Mucosa of stomach (tissue), 1 donor: ENCODE results near the gene NIPAL3.
A peak's percentile ranks its signal among the peaks of the same experiment; 100 is the strongest.

ENCODE experiments used
- H3K27me3 ChIP-seq: one replicate; pipeline ENCODE4 v1.7.0; 2013; ENCODE audit warnings: mild to moderate bottlenecking, low read length; ENCODE audit not compliant: control insufficient read depth, insufficient read depth
- H3K36me3 ChIP-seq: one replicate; pipeline ENCODE4 v1.7.0; 2013; ENCODE audit warnings: low read length; ENCODE audit not compliant: control insufficient read depth, insufficient read depth
- H3K4me1 ChIP-seq: one replicate; pipeline ENCODE4 v1.7.0; 2013; ENCODE audit warnings: mild to moderate bottlenecking, low read length; ENCODE audit not compliant: control insufficient read depth, insufficient read depth
- H3K4me3 ChIP-seq: one replicate; pipeline ENCODE4 v1.7.0; 2013; ENCODE audit warnings: low read length
- H3K9ac ChIP-seq: one replicate; pipeline ENCODE4 v1.7.0; 2013; ENCODE audit warnings: mild to moderate bottlenecking, low read length, moderate library complexity
- H3K9me3 ChIP-seq: one replicate; pipeline ENCODE4 v1.7.0; 2013; ENCODE audit warnings: mild to moderate bottlenecking, low read length, moderate library complexity; ENCODE audit not compliant: control insufficient read depth
- donor health status: Pancreatic carcinoma.

NIPAL3 gene

DNA sequence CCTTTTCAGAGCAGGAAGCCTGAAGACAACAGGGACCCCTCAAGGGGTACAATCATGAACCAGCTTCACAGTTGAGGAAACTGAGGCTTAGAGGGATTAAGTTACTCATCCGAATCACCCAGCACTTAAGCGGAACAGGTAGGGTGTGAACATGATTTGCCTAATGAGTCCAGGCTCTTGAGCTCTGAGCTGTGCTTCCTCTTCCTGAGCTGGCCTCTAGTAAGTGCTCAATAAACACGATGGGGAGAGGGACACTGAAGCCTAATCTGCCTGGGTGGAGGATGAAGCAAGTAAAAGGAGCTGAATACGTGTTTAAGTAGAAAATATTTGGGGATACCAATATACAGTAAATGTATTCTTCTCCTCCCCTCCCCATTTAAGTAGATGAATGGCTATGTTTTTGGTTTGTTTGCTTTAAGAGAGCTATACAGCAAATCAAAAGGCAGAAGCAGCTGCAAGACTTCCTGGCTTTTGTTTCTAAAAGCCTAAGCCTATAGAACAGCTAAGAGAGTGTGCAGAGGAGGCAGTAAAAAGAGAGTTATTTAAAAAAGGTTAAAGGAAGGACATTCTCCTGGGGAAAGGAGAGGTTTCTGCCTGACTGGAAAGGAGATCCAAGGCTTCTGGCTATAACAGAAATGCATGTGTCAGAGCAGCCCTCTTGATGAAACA, 22.5 kb upstream of the NIPAL3 start:
- Histone ChIP-seq H3K27me3 (no peaks in the 10 kb centered on the region), H3K36me3 (no peaks in the 10 kb centered on the region), H3K9ac (no peak overlapping the region), H3K4me3 (no peak overlapping the region), H3K4me1 (peaks cover 14% of the 10 kb centered on the region), H3K9me3 (no peaks in the 10 kb centered on the region)

DNA sequence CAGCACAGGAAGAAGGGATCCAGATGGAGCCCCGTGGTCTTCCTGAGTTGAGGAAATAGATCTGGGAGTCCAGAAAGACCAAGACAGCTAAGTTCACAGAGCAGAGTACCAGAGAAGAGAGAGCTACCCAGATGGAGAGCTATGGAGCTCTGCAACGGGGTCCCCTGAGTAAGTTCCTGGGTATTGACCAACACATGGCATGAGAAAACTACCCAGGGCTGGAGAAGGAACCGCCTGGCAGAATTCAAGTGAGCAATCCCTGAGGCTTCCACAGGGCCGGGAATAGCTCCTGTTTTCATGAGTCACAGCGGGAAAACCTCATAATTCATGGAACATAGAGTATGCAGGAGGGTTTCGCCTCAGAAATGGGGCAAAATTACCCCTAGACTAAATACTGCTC, 21.7 kb upstream of the NIPAL3 start:
- Histone ChIP-seq H3K9me3 (no peaks in the 10 kb centered on the region), H3K4me3 (no peak overlapping the region), H3K36me3 (no peaks in the 10 kb centered on the region)

DNA sequence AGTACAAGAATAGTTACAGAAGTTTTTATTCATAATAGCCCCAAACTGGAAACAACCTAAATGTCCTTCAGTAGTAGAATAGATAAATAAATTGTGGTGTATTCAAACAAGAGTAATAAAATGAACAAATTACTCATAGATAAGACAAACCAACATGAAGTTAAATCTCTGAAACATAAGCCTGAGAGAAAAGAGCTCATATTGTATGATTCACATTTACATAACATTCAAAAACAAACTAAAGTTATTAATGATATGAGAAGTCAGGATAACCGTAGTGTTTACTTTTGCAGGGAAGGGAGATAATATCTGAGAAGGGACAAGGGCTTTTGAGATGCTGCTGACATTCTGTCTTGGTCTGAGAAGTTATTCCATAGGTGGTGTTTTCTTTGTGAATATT, 15.5 kb upstream of the NIPAL3 start:
- no peak overlapping the region for H3K9ac ChIP-seq
- H3K27me3 ChIP-seq = no peaks in the 10 kb centered on the region

More for the DNA sequence above, 21.7 kb upstream of the NIPAL3 start:
- Histone ChIP-seq H3K9ac (no peak overlapping the region), H3K4me1 (peaks cover 14% of the 10 kb centered on the region), H3K27me3 (no peaks in the 10 kb centered on the region)

DNA sequence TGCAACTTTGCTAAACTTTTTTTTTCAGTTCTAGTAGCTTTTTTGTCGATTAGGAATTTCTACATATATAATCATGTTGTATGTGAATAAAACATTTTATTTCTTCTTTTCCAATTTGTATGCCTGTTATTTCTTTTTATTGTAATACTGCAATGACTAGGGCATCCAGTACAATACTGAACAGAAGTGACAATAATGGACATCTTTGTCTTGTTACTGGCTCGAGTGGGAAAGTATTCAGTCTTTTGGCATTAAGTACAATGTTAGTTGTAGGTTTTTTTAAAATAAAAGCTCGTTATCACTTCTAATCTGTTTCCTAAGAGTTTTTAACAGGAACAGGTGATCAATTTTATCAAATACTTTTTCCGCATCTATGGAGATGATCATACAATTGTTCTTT, 11.8 kb upstream of the NIPAL3 start:
- H3K4me1 ChIP-seq = peaks cover 8% of the 10 kb centered on the region
- H3K36me3 ChIP-seq = no peaks in the 10 kb centered on the region
- H3K27me3 ChIP-seq = no peaks in the 10 kb centered on the region
- H3K4me3 ChIP-seq = no peak overlapping the region
- no peak overlapping the region for H3K9ac ChIP-seq
- no peaks in the 10 kb centered on the region for H3K9me3 ChIP-seq

More for the DNA sequence above, 15.5 kb upstream of the NIPAL3 start:
- H3K4me3 ChIP-seq = no peak overlapping the region
- no peaks in the 10 kb centered on the region for H3K36me3 ChIP-seq
- H3K4me1 ChIP-seq = peaks cover 8% of the 10 kb centered on the region
- no peaks in the 10 kb centered on the region for H3K9me3 ChIP-seq

DNA sequence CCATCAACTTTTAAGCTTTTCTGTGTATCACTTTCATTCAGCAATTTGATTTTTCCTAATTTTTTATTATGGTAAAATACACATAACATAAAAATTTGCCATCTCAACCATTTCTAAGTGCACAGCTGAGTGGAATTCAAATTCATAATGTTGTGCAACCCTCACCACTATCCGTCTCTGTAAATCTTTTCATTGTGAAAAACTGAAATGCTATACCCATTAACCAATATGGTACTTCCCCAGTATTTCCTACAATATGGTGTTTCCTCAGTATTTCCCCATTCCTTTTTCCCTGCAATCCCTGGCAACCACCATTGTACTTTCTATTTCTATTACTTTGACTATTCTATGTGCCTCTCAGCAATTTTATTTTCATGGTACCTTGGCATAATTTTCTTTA, 8.8 kb upstream of the NIPAL3 start:
- no peaks in the 10 kb centered on the region for H3K4me1 ChIP-seq
- H3K9me3 ChIP-seq = no peaks in the 10 kb centered on the region
- no peaks in the 10 kb centered on the region for H3K36me3 ChIP-seq
- H3K27me3 ChIP-seq = no peaks in the 10 kb centered on the region
- H3K9ac ChIP-seq = no peak overlapping the region
- H3K4me3 ChIP-seq = no peak overlapping the region

DNA sequence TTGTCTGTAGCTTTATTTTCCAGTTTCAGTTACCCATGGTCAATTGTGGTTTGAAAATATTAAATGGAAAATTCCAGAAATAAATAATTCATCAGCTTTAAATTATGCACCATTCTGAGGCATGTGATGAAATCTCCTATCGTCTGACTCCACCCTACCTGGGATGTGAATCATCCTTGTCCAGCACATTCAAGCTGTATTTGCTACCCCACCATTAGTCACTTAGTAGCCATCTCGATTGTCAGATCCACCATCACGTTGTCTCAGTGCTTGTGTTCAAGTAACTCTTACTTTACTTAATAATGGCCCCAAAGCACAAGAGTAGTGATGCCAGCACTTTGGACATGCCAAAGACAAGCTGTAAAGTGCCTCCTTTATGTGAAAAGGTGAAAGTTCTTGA, 6.1 kb upstream of the NIPAL3 start:
- Histone ChIP-seq H3K4me3 (no peak overlapping the region), H3K27me3 (no peaks in the 10 kb centered on the region), H3K9ac (no peak overlapping the region), H3K9me3 (no peaks in the 10 kb centered on the region), H3K36me3 (no peaks in the 10 kb centered on the region), H3K4me1 (no peaks in the 10 kb centered on the region)

DNA sequence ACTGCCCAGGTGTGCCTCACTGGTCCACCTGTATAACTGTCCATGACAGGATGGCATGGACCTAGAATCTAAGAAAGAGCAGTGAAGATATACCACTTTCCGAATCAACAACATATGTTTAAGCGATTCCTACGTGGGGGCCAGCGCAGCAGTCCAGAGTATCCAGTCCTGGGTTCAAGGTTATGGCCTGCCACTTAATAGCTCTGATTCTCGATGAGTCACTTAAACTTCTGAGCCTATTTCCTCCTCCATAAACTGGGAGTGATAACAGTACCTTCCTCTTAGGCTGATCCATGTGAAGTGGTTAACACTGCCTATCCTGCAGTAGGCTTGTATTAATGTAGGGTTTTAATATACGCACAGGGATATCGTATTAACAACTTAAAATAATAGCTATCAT, 4.9 kb upstream of the NIPAL3 start:
- Histone ChIP-seq H3K9me3 (no peaks in the 10 kb centered on the region), H3K9ac (no peak overlapping the region), H3K4me3 (no peak overlapping the region), H3K27me3 (no peaks in the 10 kb centered on the region), H3K4me1 (peaks cover 6% of the 10 kb centered on the region), H3K36me3 (no peaks in the 10 kb centered on the region)

DNA sequence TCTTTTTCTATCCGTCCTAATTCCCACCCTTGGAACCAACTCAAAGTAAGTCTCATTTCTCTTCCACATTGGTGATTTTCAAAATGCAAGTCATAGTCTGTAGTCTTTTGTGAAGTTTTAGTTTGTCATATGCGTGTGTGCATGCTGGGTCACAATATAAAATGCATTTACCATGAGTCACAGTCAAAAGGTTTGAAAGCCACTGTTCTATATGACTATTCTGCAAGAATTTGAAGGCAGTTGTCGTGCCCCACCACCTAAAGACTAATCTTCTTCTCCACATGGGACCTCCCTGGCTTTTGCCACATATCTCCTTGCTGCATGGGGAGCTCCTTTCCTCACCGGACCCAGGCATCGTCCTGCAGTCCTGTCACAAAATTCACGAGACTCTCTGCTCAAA, 3.6 kb upstream of the NIPAL3 start:
- H3K4me1 ChIP-seq = peaks cover 12% of the 10 kb centered on the region
- H3K9me3 ChIP-seq = no peaks in the 10 kb centered on the region
- H3K4me3 ChIP-seq = no peak overlapping the region
- H3K9ac ChIP-seq = no peak overlapping the region
- no peaks in the 10 kb centered on the region for H3K36me3 ChIP-seq
- H3K27me3 ChIP-seq = no peaks in the 10 kb centered on the region

DNA sequence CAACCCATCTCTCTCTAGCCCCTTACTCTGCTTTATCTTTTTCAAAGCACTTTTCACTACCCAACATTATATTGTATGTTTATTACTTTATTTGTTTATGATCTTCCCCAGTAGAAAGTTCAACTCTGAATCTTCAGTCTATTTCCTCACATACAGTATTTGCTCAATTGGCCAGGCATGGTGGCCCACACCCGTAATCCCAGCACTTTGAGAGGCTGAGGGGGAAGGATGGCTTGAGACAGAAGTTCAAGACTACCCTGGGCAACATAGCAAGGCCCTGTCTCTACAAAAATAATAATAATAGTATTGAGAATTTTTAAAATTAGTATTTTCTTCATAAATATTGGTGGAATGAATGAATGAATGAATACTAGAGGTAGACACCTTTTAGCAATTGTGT, 3.2 kb upstream of the NIPAL3 start:
- Histone ChIP-seq H3K9ac (peak overlapping the region; percentile 92), H3K27me3 (no peaks in the 10 kb centered on the region), H3K4me3 (no peak overlapping the region), H3K36me3 (no peaks in the 10 kb centered on the region), H3K9me3 (no peaks in the 10 kb centered on the region), H3K4me1 (peaks cover 17% of the 10 kb centered on the region)

DNA sequence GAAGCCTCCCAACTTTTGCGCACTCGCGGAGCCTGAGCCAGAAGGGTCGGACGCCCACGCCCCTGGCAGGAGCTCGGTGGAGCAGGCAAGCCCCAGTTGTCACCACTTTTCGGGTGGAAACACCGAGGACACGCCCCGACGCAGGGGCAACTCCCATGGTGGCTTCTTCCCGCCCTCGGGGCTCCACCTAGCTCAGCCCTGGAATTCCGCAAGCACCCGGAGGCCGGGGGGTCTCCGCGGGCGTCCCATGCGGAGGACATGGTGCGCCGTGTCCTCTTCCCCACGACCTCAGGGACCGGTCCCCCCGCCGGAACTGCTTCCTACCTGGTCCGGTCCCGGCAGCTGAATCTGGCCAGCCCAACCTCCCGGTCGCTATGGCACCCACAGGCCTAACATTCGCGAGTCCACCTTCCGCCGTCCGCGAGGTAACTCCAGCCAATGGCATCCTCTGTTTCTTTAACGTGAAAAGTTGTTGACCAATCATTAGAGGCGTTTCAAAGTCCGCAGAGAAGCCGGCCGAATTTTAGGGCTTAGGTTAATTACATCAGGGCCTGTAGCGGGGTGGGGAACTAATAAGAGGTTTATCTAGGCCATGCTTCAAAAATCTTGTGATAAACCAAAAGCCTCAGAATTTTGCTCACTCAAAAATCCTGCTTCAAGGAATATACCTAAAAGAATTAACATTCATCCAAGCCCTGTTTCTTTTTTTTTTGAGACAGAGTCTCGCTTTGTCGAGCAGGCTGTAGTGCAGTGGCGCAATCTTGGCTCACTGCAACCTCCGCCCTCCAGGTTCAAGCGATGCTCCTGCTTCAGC, 2.0 kb upstream of the NIPAL3 start, which contains the start of gene STPG1:
STPG1 (minus strand) TSS at position 433 of the 814 bp plus-strand sequence. CDS start 12,394 bp downstream, outside the sequence.
- no peaks in the 10 kb centered on the region for H3K36me3 ChIP-seq
- H3K9ac ChIP-seq = peak within 1 kb of the TSS; percentile 92
- peaks cover 22% of the 10 kb centered on the region for H3K4me1 ChIP-seq
- H3K9me3 ChIP-seq = no peaks in the 10 kb centered on the region
- H3K4me3 ChIP-seq = peak within 1 kb of the TSS; percentile 68
- H3K27me3 ChIP-seq = no peaks in the 10 kb centered on the region

DNA sequence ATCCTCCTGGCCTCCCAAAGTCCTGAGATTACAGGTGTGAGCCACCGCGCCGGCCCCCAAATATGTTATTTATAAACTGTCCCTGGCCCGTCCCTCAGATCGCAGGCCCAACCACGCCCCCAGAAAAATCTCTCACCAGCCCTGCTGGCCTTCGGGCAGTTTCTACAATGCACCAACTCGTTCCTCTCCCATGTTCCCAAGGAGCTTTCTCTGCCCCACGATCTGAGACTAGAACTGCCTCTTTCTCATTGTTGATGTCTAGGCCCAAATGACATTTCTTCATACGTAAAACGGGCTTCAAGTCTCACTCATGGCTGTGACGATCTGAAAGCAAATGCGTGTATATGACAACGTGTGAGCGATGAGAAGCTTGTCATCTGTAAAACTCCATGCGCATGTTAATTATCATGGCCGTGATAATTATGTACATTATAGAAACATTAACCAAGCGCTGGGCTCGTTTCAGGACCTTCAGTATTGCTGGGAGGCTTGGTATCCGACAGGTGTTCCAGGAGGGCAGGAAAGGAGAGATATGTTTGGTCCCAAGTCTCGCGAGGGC, 748 bp upstream of the NIPAL3 start:
- Histone ChIP-seq H3K4me3 (no peak overlapping the region), H3K9me3 (no peaks in the 10 kb centered on the region), H3K4me1 (peaks cover 22% of the 10 kb centered on the region), H3K27me3 (no peaks in the 10 kb centered on the region), H3K36me3 (no peaks in the 10 kb centered on the region), H3K9ac (peak overlapping the region; percentile 23)
